Fibroblast of skin of abdomen (primary cell): ENCODE measurements around the gene ZIC2.
"Not testable (repeated sequence)": the region's sequence is repeated elsewhere in the genome, so short reads cannot be mapped to it uniquely, and the experiment has no call there.

Experiments
- DNase-seq: peaks from one replicate; pipeline ENCODE4 v3.0.0-alpha.2; 2013

ZIC2 gene

GRCh38 chr13:100022798-100023197, 41.2 kb downstream of the ZIC2 start:
- no peak for DNase-seq

- DNase-seq, result no peak
These were observed 42.4 kb downstream of the ZIC2 start for GRCh38 chr13:100024023-100024422.

DNA sequence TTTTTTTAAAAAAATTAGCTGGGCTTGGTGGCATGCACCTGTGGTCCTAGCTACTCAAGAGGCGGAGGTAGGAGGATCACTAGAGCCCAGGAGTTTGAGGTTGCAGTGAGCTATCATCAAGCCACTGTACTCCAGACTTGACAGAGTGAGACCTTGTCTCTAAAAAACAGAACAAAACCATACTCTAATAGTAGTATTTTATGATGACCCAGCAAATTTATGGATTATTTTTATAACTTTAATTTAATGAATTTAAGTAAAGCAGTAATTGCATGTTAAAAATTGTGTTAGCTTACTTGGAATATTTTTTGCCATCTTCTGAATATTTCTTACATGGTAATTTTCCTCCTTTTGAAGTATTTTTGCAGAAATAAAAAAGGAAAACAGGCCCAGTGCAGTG, 48.3 kb downstream of the ZIC2 start:
- no peak for DNase-seq

DNA sequence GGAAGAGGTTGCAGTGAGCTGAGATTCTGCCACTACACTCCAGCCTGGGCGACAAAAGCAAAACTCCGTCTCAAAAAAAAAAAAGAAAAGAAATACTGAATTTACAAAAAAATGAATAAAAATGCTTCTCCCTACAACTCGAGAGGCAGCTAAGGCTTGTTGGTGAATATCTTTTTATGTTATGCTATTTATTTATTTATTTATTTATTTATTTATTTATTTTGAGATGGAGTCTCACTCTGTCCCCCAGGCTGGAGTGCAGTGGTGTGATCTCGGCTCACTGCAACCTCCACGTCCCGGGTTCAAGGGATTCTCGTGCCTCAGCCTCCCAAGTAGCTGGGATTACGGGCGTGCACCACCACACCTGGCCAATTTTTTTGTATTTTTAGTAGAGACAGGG, 51.1 kb downstream of the ZIC2 start:
- not testable (repeated sequence) for DNase-seq

- no peak for DNase-seq
These were observed 54.4 kb downstream of the ZIC2 start for GRCh38 chr13:100035936-100036335.
